HepG2 (cell line): ENCODE data around the gene UTS2R. TPM values are rescaled to one million over a fixed set of nuclear protein-coding genes. Genes with fewer than 3 reads are reported as not detected.

ENCODE experiments used
- CAMTA2 ChIP-seq: sonication (generic); formaldehyde crosslinking; IDR thresholded peaks from 2 replicates; pipeline ENCODE4 v1.4.0; 2020; ENCODE audit warnings: mild to moderate bottlenecking, missing genetic modification reagents, borderline replicate concordance
- CCAR2 ChIP-seq: fragments of 200-400 bp; formaldehyde crosslinking; optimal IDR thresholded peaks from 2 replicates; pipeline ENCODE3; 2018; ENCODE audit warnings: low read depth, mild to moderate bottlenecking, low read length, moderate library complexity
- CHD4 ChIP-seq: fragments of 200-600 bp; sonication (generic); IDR thresholded peaks from 2 replicates; pipeline ENCODE4 v1.7.0; 2017; ENCODE audit warnings: mild to moderate bottlenecking, low read length, borderline replicate concordance
- DRAP1 ChIP-seq: IDR thresholded peaks from 2 replicates; pipeline ENCODE4 v1.6.1; 2016; ENCODE audit warnings: missing genetic modification reagents, missing compliant biosample characterization
- ESRRA ChIP-seq: sonication (generic); formaldehyde crosslinking; IDR thresholded peaks from 2 replicates; pipeline ENCODE4 v1.5.1; 2020; ENCODE audit warnings: mild to moderate bottlenecking, low read depth, missing genetic modification reagents
- FOXJ3 ChIP-seq: sonication (generic); formaldehyde crosslinking; IDR thresholded peaks from 2 replicates; pipeline ENCODE4 v1.4.0; 2020; ENCODE audit warnings: missing genetic modification reagents, mild to moderate bottlenecking, borderline replicate concordance
- KLF11 ChIP-seq: IDR thresholded peaks from 2 replicates; pipeline ENCODE4 v1.6.1; 2016; ENCODE audit warnings: missing compliant biosample characterization
- MED1 ChIP-seq: sonication (generic); formaldehyde crosslinking; IDR thresholded peaks from 2 replicates; pipeline ENCODE4 v1.4.0; 2020; ENCODE audit warnings: missing genetic modification reagents
- RORA ChIP-seq: sonication (generic); formaldehyde crosslinking; IDR thresholded peaks from 2 replicates; pipeline ENCODE4 v1.5.0; 2020; ENCODE audit warnings: mild to moderate bottlenecking, missing genetic modification reagents, moderate library complexity
- SALL1 ChIP-seq: sonication (generic); formaldehyde crosslinking; IDR thresholded peaks from 2 replicates; pipeline ENCODE4 v1.8.0; 2022; ENCODE audit warnings: mild to moderate bottlenecking, missing genetic modification reagents
- SMYD3 ChIP-seq: sonication (generic); formaldehyde crosslinking; IDR thresholded peaks from 2 replicates; pipeline ENCODE4 v1.8.1; 2023; ENCODE audit warnings: mild to moderate bottlenecking, missing genetic modification reagents
- SP1 ChIP-seq, 2 experiments: fragments of 450-650 bp in 1 of 2; sonication (generic) in 1 of 2; formaldehyde crosslinking in 1 of 2; IDR thresholded peaks; 2 replicates each; pipeline versions ENCODE4 v1.4.0 to v1.6.1; 2016 to 2020; ENCODE audit warnings: missing genetic modification reagents in 1 of 2
- STAT5B ChIP-seq: sonication (generic); formaldehyde crosslinking; IDR thresholded peaks from 2 replicates; pipeline ENCODE4 v1.4.0; 2020; ENCODE audit warnings: missing genetic modification reagents
- ZBTB2 ChIP-seq: sonication (generic); formaldehyde crosslinking; IDR thresholded peaks from 2 replicates; pipeline ENCODE4 v1.8.0; 2022; ENCODE audit warnings: low read depth, missing genetic modification reagents
- ZNF124 ChIP-seq: sonication (generic); formaldehyde crosslinking; IDR thresholded peaks from 2 replicates; pipeline ENCODE4 v1.4.0; 2020; ENCODE audit warnings: missing genetic modification reagents
- ZNF232 ChIP-seq: sonication (generic); formaldehyde crosslinking; IDR thresholded peaks from 2 replicates; pipeline ENCODE4 v1.4.0; 2020; ENCODE audit warnings: missing genetic modification reagents, borderline replicate concordance
- ZNF44 ChIP-seq: sonication (generic); formaldehyde crosslinking; IDR thresholded peaks from 2 replicates; pipeline ENCODE4 v1.5.1; 2020; ENCODE audit warnings: mild to moderate bottlenecking, missing genetic modification reagents
- ZNF510 ChIP-seq: sonication (generic); formaldehyde crosslinking; IDR thresholded peaks from 2 replicates; pipeline ENCODE4 v1.4.0; 2020; ENCODE audit warnings: low read depth, mild to moderate bottlenecking, missing genetic modification reagents
- ZNF546 ChIP-seq: sonication (generic); formaldehyde crosslinking; conservative IDR thresholded peaks from 2 replicates; pipeline ENCODE4 v1.8.1; 2023; ENCODE audit warnings: mild to moderate bottlenecking, missing genetic modification reagents
- ZNF547 ChIP-seq: sonication (generic); formaldehyde crosslinking; IDR thresholded peaks from 2 replicates; pipeline ENCODE4 v1.5.1; 2020; ENCODE audit warnings: mild to moderate bottlenecking, missing genetic modification reagents
- polyA plus RNA-seq, 8 experiments: library from polyadenylated mRNA; depleted of rRNA in 3 of 8; stranded (reverse) in 7 of 8; unstranded in 1 of 8; fragments of >200 nt; fragmentation: Illumina TruSeq in 4 of 8; extraction: Trizol in 4 of 8; gene quantifications; 2 replicates each; pipeline versions ENCODE4 v1.2.1 to v1.2.3, GENCODE V29; 2011 to 2016; ENCODE audit warnings: low read depth in 4 of 8, missing spikeins in 1 of 8, mixed read lengths in 1 of 8; ENCODE audit not compliant: insufficient read depth in 1 of 8
- total RNA-seq, 5 experiments: library from RNA; depleted of rRNA; stranded (reverse); fragments of >200 nt; fragmentation: Illumina TruSeq; extraction: Trizol; gene quantifications; 2 replicates each; pipeline ENCODE4 v1.2.3, GENCODE V29; 2016; ENCODE audit warnings: low read depth in 1 of 5
- TF ChIP-seq, protein P1 (sequence below): sonication (generic); formaldehyde crosslinking; IDR thresholded peaks from 2 replicates; pipeline ENCODE4; 2020; ENCODE audit warnings: missing genetic modification reagents, mild to moderate bottlenecking, borderline replicate concordance
- TF ChIP-seq, protein P2 (sequence below): sonication (generic); formaldehyde crosslinking; IDR thresholded peaks from 2 replicates; pipeline ENCODE4 v1.4.0; 2020; ENCODE audit warnings: missing genetic modification reagents, mild to moderate bottlenecking, borderline replicate concordance

The UTS2R gene
- total and polyA plus RNA-seq, 2 of the 13 experiments (the other 11 are each of a cell fraction or from before 2014, with no cell fraction given): 0.13 to 0.15 TPM

GRCh38 chr17:82330322-82331239 is 41.0 kb upstream of the UTS2R start (continued):
- TF ChIP-seq, protein P1, sequence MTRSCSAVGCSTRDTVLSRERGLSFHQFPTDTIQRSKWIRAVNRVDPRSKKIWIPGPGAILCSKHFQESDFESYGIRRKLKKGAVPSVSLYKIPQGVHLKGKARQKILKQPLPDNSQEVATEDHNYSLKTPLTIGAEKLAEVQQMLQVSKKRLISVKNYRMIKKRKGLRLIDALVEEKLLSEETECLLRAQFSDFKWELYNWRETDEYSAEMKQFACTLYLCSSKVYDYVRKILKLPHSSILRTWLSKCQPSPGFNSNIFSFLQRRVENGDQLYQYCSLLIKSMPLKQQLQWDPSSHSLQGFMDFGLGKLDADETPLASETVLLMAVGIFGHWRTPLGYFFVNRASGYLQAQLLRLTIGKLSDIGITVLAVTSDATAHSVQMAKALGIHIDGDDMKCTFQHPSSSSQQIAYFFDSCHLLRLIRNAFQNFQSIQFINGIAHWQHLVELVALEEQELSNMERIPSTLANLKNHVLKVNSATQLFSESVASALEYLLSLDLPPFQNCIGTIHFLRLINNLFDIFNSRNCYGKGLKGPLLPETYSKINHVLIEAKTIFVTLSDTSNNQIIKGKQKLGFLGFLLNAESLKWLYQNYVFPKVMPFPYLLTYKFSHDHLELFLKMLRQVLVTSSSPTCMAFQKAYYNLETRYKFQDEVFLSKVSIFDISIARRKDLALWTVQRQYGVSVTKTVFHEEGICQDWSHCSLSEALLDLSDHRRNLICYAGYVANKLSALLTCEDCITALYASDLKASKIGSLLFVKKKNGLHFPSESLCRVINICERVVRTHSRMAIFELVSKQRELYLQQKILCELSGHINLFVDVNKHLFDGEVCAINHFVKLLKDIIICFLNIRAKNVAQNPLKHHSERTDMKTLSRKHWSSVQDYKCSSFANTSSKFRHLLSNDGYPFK (CRISPR knock-in tag): peak; percentile 71; the same call in 1 of the 2 replicates
- TF ChIP-seq ZNF124 (CRISPR knock-in tag) (no peak), SMYD3 (no peak), ZNF547 (CRISPR knock-in tag) (no peak), ZNF232 (CRISPR knock-in tag) (no peak; the same call in 1 of the 2 replicates), CCAR2 (no peak), KLF11 (CRISPR knock-in tag) (no peak), CHD4 (no peak; the same call in 1 of the 2 replicates), ESRRA (CRISPR knock-in tag) (peak; percentile 69), RORA (CRISPR knock-in tag) (no peak), FOXJ3 (no peak), ZNF546 (CRISPR knock-in tag) (no peak), ZNF510 (peak; percentile 65; the same call in 1 of the 2 replicates), STAT5B (CRISPR knock-in tag) (no peak), CAMTA2 (no peak; the same call in 1 of the 2 replicates), SALL1 (CRISPR knock-in tag) (peak; percentile 81), ZBTB2 (CRISPR knock-in tag) (no peak), MED1 (CRISPR knock-in tag) (peak; percentile 87), DRAP1 (peak; percentile 53; the same call in 1 of the 2 replicates), ZNF44 (no peak; the same call in 1 of the 2 replicates), SP1 (IDR thresholded peaks at IDR 0.05) (no peak), SP1 (CRISPR knock-in tag; IDR thresholded peaks at IDR 0.05) (peak; percentile 54; the same call in 1 of the 2 replicates)
- TF ChIP-seq, protein P2, sequence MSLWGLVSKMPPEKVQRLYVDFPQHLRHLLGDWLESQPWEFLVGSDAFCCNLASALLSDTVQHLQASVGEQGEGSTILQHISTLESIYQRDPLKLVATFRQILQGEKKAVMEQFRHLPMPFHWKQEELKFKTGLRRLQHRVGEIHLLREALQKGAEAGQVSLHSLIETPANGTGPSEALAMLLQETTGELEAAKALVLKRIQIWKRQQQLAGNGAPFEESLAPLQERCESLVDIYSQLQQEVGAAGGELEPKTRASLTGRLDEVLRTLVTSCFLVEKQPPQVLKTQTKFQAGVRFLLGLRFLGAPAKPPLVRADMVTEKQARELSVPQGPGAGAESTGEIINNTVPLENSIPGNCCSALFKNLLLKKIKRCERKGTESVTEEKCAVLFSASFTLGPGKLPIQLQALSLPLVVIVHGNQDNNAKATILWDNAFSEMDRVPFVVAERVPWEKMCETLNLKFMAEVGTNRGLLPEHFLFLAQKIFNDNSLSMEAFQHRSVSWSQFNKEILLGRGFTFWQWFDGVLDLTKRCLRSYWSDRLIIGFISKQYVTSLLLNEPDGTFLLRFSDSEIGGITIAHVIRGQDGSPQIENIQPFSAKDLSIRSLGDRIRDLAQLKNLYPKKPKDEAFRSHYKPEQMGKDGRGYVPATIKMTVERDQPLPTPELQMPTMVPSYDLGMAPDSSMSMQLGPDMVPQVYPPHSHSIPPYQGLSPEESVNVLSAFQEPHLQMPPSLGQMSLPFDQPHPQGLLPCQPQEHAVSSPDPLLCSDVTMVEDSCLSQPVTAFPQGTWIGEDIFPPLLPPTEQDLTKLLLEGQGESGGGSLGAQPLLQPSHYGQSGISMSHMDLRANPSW (CRISPR knock-in tag): peak; percentile 63; the same call in 1 of the 2 replicates
